ENCODE measurements around the gene SKI.

SKI gene

GRCh38 chr1:2209400-2210083 is 18.6 kb upstream of the SKI start:
- no peak for DNase-seq (ENCODE audit: low read depth)

DNA sequence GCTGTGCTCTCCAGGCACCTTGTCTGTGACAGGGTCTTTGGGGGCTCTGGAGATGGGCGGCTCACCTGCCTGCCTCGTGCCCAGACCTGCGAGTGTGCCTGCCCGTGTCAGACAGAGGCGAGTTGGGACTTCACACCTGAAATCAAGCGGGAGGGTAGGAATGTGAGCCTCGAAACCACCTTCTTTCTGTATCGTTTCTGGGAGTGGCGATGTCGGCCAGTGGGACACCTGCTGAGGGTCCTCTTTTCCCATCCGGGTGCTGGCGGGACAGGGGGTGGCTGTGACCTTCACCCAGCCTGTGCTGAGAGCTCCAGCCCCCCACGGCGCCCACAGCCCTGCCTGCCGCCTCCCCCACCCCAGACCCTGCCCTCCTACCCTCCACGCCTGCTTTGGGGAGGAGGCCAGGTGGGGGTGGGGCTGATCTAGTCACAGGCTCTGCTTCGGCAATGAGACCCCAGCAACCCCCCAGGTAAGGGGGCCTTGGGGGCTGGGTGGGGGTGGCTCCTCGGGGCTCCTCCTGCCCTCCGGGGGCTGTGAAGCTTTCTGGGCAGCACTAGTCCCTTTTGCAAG is 17.9 kb upstream of the SKI start:
- no peak for DNase-seq (ENCODE audit: low read depth)

DNA sequence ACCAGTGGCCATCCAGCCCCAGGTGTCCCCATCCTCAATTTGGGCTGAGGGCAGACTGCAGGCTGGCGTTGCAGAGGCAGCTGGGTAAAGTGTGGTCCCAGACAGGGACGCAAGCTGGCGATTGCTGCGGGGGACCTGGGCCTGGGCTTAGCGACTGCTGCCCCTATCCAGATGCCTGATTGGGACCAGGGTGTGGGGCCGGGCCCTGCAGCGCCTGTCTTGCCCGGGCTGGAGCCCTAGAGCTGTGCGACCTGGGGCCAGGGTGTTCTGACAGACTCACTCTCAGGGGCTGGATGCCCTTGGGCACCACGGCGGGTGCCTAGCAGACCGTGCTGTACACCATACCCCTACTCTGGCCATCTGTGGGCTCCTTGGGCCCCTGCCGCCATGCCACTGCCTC is 17.3 kb upstream of the SKI start:
- DNase-seq (ENCODE audit: low read depth): no peak

DNA sequence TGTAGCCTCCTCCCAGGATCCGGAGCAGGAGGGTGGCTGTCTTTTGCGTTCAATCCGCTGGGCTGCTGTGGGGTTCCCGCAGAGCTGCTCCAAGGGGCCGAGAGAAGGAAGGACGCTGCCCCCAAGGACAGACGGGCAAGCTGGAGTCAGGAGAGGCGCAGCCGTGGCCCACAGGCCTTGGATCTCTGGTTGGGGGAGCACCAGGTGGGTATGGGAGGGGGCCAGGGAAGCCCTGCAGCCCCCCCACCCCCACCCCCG is 15.9 kb upstream of the SKI start:
- no peak for DNase-seq (ENCODE audit: low read depth)

- DNase-seq (ENCODE audit: low read depth): no peak
Measured at GRCh38 chr1:2212532-2213491, 15.3 kb upstream of the SKI start.

DNA sequence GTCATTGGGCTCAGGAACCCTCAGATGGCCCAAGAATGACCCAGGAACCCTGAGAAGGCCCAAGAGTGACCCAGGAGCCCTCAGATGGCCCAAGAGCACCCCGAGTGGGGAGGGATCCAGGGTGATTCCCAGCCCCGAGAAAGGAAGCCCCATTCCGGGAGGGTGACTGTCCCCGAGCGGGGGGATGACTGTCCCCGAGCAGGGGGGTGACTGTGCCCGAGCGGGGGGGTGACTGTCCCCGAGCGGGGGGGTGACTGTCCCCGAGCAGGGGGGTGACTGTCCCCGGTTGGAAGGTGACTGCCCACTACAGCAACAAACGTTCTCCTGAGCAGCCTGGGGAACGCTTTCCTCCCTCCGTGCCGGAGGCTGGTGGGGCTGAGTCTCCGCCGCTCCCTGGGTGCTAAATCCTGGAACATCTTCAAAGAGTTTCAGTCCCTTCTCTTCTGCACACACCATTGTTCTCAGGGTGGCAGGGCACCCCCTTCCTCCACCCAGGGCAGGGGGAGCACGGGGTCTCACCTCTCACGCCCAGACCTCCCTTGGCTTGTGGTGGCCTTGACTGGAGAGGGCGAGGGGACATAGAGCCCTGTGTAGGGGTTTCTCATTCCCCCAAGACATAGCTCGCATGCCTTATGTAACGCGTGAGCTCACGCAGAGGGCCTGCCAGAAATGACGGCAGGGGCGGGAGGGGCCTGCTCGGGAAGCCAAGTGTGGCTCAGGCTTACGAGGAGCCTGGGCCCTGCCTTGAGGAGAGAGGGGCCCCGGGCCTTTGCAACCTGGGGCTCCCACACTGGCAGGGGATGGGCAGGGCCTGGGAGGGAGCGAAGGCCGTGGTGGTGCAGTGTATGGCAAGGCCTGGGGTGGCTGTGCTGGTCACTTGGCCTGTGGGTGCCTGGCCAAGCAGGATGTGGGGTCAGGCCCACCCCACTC is 14.3 kb upstream of the SKI start:
- DNase-seq (ENCODE audit: low read depth): no peak

DNA sequence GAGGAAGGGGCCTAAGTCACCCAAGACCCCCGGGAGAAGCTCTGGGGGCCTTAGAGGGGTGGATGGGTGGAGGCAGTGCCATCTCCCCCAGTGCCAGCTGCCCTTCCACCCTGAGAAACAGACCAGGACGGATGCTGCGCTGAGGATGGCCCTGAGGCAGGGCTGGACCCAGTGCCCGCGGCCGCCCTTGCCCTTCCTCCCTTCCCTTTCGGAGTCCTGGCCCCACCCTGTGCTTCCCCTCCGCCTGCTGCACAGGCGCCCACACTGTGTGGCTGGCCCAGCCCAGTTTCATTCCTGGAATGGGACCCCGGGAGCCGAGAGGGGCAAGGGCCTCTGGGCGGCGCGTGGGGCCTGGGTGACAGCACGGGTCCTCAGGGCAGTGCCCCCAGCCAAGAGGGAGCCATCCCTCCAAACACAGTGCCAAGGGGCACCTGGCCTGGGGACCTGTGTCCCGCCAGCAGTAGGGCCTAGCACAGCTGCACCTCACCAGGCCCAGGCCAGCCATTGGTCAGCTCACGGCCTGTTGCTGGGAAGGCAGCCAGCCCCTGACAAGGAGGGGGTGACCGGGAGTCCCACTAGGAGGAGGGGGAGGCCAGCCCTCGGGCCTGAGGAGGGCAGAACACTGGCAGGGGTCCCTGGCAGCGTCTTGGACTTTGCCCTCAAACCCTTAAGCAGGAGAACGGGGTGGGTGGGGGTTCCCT is 13.4 kb upstream of the SKI start:
- DNase-seq (ENCODE audit: low read depth): no peak

DNA sequence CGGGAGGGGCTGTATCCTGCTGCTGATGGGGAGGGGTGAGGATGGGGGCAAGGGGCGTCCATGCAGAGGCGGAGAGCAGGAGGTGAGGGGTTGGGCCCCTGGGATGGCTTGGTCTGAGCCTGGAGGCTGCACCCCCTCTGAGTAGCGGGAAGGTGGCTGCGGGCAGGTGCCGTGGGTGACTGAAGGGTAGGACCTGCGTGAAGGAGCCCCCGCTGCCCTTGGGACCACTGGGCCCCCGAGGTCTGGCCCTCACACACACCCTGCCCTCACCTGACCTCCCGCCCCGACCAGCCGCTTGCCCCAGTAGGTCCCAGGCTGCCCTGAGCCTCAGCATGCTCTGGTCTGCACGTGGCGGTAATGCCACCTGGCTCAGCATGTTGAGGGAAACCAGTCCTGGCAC is 12.8 kb upstream of the SKI start:
- no peak for DNase-seq (ENCODE audit: low read depth)

DNA sequence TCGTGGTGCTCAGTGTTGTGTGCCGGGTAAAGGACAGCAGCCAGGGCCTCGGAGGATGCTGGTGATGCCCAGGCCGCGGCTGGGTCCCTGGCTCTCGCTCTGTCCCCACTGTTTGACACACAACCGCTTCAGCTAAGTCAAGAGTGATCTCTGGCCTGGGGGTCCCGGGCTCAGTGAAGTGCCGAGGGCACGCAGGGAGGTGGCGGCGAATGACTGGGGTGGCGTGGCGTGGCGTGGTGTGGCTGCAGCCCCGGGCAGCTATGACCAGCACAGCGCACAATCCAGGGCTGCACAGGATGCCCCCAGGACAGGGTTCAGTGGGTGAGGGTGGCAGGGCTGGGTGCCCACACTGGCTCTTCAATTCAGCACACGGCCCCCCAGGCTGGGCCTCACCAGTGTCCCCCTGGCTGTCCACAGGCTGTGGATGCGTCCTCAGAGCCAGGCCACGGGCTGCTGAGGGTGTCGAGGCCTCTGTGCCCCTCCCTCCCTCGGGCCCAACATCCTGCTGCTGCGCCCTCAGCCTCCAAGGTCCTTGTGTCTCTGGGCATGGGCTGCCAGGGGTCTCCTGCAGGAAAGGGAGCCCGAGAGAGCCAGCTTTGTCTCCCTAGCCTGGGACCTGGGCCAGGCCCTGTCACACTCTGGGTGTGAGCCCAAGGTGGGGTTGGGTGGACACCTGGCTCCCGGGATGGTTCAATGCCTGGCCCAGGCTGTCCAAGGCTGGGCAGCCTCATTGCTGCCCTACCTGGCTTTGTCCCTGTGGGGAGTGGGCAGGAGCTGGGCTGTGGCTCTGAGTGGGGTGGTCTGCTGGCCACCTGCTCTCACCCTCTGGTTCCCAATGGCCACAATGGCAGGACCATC is 12.0 kb upstream of the SKI start:
- DNase-seq (ENCODE audit: low read depth): no peak

DNA sequence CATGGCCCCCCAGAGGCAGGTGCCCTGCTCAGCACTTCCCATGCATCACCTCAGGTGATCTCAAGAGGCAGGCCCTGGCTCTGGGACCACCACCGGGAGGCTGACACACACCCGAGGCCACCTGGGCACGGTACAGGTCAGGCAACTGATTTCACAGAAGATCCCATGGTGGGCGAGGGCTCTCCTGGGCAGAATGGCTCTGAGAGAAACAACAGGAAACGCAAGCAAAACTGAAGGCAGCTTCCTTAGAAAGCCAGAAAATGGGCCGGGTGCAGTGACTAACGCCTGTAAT is 11.4 kb upstream of the SKI start:
- no peak for DNase-seq (ENCODE audit: low read depth)

DNA sequence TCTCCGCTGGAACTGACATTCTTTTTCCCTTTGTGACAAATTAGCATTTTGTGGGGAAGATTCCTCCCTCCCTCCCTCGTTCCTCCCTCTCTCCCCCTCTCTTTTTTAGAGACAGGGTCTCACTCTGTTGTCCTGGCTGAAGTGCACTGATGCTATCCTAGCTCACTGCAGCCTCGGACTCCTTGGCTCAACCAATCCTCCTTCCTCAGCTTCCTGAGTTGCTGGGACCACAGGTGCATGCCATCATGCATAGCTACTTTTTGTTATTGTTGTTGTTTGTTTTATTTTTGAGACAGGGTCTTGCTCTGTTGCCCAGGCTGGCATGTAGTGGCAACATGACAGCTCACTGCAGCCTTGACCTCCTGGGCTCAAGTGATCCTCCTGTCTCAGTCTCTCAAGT is 6.8 kb upstream of the SKI start:
- DNase-seq (ENCODE audit: low read depth): no peak

DNA sequence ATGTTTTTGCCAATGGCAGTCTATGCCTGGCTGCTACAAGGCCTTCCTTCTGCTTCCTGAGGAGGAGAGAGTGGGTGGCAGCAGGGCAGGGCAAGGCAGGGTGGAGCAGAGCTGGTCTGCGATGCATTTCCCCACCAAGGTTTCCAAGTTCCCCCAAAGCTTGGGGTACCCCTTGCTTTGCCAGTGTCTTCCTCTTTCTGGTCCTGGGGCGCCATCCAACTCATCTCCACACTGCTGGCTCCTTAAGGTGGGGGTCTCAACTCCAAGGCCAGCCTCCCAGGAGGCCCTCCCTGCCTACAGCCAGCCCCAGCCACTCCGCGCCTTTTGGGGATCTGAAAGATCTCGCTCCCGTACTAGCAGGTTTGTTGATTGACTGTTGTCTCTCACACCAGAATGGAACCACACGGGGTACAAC is 3.9 kb upstream of the SKI start:
- no peak for DNase-seq (ENCODE audit: low read depth)

DNA sequence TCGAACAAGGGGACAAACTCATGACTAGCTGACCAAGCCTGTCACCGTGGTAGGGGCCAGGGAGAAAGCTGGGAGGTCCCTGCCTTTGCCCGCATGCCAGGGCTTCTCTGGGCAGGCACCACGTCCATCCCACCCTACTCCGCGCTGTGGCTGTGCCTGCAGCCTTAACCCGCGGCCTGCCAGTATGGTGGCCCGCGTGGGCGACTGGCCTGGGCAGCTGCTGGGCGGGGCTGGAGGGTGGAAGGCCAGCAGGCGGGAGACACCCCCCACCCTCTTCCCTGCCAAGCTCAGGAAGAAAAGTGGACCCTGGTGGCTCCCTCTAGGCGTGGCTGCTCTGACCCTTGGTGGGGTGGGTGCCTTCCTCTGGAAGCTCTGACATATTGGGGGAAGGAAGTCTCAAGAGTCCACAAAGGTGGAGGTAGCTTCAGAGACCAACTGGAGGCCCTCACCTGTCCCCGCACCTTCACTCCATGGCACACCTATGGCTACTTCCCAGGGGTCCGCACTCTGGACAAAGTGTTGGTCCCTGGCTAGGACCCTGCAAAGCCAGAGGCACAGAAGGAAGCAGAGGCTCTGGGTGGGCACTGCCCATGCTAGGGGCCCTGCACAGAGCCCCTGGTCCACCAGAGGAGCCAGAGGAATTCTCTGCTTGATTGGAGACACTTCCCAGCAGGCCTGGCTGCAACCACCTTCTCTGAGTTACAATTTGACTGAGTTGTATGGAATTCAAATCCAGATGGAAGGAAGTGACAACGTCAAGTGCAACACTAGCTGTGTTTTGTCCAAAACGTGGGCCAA is 3.3 kb upstream of the SKI start:
- DNase-seq (ENCODE audit: low read depth): no peak

- no peak for DNase-seq (ENCODE audit: low read depth)
Measured at GRCh38 chr1:2226525-2227345, 1.4 kb upstream of the SKI start.

GRCh38 chr1:2227346-2228156 is 568 bp upstream of the SKI start:
- DNase-seq (ENCODE audit: low read depth): peak; percentile 89

- DNase-seq (ENCODE audit: low read depth): no peak
Measured at GRCh38 chr1:2228694-2229036, 546 bp downstream of the SKI start.

- no peak for DNase-seq (ENCODE audit: low read depth)
Measured at GRCh38 chr1:2229037-2229864, 1.1 kb downstream of the SKI start.
